ENCODE results near the gene SPINK5.

The SPINK5 gene

GRCh38 chr5:148094336-148094735, 30.6 kb downstream of the SPINK5 start:
- DNase-seq (ENCODE audit: low read depth in 2 of 2) = no peak

GRCh38 chr5:148104226-148104625, 40.4 kb downstream of the SPINK5 start:
- DNase-seq (ENCODE audit: low read depth in 2 of 2) = no peak

DNA sequence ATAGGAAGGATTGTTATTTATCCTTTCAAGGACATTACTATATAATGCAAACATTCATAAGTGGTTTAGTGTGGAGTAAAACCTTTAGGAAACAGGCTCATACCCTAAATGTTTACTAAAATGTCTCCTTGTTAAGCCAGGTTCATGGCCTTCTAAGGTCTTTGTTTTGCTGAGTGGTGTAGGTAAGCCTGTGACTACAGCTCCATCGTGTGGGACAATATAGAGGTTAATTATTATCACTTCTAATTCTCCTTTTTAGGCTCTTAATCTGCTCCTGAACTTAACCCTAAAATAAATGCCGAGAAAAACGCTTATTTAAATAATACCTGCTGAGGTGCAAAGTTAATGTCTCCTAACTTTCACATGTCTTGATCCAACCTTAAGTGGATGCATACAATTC, 43.8 kb downstream of the SPINK5 start:
- no peak for DNase-seq (ENCODE audit: low read depth in 2 of 2)

GRCh38 chr5:148113243-148113642, 49.5 kb downstream of the SPINK5 start:
- DNase-seq (ENCODE audit: low read depth in 2 of 2) = no peak

- no peak for DNase-seq (ENCODE audit: low read depth in 2 of 2)
Measured at GRCh38 chr5:148120317-148120716, 56.5 kb downstream of the SPINK5 start.

GRCh38 chr5:148125641-148126040, 61.9 kb downstream of the SPINK5 start:
- DNase-seq (ENCODE audit: low read depth in 2 of 2) = no peak

DNA sequence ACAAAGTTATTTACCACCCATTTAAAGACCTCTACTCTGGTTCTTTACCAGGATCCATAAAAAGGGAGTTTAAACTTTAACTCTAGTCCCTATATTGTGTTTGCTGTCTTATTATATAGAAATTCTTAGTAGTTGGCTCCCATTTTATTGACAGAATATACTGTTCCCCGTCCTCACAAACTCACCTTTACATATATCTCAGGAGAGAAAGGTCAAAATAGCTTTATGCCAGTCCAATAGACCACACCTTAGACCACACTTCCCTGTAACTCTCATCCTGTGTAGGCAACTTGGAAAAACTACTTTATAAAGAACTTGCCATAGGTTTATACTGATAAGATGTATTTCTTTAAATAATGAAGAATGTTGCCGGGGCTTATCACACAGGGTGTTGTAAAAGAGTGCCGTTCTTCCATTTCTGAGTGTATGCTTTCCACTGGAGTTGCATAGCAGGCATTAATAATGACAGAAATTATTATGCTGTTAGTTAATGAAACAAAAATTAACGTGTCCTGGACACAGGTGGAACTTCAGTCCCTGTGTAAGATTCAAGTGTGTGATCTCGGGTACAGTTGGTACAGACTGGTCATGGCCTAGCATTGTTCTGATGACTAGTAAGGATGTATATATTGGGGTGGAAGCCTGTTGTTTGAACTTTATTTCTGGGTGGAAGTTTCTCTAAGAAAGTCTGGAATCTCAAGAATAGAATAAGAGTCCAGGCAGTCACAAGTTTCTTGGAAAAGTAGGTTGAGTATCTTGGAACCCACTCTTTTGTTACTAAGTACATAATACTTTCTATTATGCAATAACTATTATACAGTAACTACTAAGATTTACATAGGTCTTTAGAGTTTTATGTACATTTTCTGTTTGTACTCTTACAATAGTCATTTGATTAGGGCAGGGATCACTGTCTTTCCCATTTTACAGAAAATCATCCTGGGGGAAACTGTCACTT, 71.6 kb downstream of the SPINK5 start:
- no peak for DNase-seq (ENCODE audit: low read depth in 2 of 2)

GRCh38 chr5:148140846-148141245, 77.1 kb downstream of the SPINK5 start:
- DNase-seq (ENCODE audit: low read depth in 2 of 2) = no peak

- DNase-seq (ENCODE audit: low read depth in 2 of 2) = no peak
Measured at GRCh38 chr5:148141645-148142044, 77.9 kb downstream of the SPINK5 start.

- DNase-seq (ENCODE audit: low read depth in 2 of 2) = no peak
Measured at GRCh38 chr5:148145916-148146315, 82.1 kb downstream of the SPINK5 start.

- no peak for DNase-seq (ENCODE audit: low read depth in 2 of 2)
Measured at GRCh38 chr5:148146487-148146886, 82.7 kb downstream of the SPINK5 start.

DNA sequence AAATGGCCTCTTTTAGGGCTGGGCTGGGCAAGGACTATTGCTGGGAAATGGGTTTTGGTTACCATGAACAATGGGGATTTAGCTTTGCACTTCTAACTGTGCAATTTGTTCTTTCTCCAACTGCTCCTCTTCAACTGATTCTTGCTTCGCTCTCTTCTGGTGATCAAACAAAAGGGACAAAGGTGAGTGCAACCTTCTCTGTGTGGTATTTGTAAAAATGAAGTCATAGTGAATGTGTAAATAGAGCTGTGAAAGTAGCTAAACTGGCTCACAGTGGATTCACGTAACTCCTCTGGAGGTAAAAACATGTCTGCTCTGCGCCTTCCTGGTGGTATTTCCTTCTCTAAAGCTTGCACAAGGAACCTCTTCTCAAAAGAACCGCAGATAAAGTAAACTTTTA, 83.6 kb downstream of the SPINK5 start:
- DNase-seq (ENCODE audit: low read depth in 2 of 2) = no peak

DNA sequence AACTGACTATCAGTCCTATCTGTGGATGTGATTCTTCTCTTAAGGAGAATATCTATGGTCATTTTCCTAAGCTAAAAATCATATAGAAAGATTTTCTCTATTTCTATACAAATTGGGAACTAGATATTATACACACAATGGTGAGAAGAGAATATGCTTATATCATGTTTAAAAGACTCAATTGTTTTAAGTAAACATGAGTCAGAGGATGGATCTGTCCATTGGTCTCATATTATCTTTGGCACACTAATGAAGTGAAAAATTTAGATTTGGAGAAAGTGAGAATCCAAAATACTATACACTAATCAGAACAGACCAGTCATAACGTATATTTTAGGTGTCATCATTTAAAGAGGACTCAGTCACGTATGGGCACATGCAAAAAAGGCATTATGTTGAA, 88.1 kb downstream of the SPINK5 start:
- no peak for DNase-seq (ENCODE audit: low read depth in 2 of 2)

DNA sequence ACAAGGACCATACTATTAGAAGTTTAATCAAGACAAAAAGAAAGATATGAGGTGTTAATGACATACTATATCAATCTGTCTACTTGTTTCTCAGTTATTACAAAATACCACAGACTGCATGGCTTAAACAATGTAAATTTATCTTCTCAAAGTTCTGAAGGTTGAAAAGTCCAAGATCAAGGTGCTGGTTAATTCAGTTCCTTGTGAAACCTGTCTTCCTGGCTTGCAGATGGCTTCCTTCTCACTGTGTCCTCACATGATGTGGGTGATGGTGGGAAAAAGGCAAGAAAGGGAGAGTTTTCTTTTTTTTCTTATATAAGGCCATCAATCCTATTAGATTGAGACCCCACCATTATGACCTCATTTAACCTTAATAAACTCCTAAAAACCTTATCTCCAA, 89.0 kb downstream of the SPINK5 start:
- DNase-seq (ENCODE audit: low read depth in 2 of 2) = no peak

DNA sequence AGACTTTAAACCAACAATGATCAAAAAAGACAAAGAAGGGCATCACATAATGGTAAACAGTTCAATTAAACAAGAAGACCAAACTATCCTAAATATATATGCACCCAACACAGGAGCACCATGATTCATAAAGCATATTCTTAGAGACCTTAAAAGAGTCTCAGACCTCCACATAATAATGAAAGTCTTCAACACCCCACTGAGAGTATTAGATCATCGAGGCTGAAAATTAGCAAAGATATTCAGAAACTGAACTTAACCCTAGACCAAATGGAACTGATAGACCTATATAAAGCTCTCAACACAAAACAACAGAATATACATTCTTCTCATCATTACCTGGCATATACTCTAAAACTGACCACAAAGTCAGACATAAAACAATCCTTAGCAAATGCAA, 92.8 kb downstream of the SPINK5 start:
- no peak for DNase-seq (ENCODE audit: low read depth in 2 of 2)

DNA sequence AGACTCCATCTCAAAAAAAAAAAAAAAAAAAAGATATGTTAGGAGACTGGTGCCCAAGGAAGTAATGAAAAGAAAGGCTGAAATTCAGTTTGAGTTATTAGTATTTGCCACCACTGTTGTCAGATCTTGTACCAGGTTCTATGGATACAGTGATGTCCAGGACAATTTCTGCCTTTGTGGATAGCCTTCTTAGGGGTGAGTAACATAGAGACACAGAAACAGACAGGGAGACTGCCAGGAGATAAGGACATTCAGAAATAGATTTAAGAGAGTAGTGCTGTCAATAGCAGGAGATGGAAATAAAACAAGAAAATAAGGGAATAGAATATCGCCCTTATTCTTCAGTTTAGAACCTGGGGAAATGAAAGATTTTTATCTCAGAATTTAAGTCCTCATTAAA, 98.3 kb downstream of the SPINK5 start:
- no peak for DNase-seq (ENCODE audit: low read depth in 2 of 2)

DNA sequence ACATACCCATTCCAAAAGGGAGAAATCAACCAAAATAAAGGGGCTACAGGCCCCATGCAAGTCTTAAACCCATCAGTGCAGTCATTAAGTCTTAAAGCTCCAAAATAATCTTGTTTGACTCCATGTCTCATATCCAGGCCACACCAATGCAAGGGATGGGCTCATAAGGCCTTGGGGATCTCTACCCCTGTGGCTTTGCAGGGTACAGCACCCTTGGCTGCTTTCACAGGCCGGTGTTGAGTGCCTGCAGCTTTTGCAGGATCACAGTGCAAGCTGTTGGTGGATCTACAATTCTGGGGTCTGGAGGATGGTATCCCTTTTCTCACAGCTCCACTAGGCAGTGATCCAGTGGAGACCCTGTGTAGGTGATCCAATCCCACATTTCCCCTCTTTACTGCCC, 99.6 kb downstream of the SPINK5 start:
- no peak for DNase-seq (ENCODE audit: low read depth in 2 of 2)

DNA sequence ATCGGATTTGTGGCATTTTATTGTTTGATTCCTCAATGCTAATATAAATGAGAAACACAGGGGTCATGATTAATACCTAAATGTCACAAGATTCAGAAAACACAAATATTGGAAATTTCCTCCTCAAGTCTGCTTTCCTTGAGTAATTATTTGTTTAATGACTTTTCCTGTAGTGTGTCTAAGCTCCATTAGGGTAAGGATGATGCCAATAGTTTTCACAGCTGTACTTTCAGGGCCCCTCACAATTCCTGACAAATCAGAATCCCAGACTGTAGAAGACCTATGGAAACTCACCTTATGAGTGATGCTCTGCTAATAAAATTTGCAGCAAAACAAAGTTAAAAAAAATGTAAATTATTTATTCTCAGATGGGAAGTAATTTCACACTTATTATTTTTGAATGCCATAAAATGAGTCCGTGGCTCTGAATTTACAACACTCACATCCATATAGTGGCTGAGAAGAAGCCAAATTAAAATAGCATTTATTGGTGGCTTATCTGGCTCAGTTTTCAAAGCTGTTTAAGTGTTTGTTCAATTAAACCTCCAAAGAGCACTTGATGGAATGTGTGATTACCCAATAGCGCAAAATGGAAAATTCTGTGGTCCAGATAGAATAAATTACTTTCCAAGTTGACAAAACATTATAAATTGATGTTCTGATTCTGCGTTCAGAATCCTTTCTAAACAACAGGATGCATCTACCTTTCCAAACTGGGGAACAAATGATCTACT, 102.9 kb downstream of the SPINK5 start:
- DNase-seq (ENCODE audit: low read depth in 2 of 2) = no peak

DNA sequence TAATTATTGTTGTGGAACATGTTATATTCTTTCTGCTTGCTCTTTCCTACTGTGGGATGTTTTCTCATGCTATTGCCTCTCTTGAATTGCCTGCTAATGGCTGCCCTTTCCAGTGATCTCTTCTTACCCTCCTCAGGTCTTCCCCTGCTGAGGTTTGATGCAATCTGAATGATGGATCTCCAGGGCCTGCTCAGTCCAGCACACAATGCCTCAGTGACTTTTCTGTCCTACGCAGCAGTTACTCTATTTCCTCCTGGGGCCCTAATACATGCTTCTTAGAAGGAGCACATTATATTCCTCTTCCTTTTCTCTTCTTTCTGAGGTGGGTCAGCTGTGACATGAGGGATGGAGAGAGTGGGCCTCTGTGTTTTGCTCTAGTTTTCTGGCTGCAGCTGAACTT, 104.5 kb downstream of the SPINK5 start, which contains the start of gene SPINK14:
Gene SPINK14 (plus strand): TSS at position 301 of the 400 bp plus-strand sequence. CDS start 1,187 bp downstream, outside the sequence.
- DNase-seq (ENCODE audit: low read depth in 2 of 2) = no peak

- no peak for DNase-seq (ENCODE audit: low read depth in 2 of 2)
Measured at GRCh38 chr5:148172377-148172776, 108.6 kb downstream of the SPINK5 start.

GRCh38 chr5:148176480-148176879, 112.7 kb downstream of the SPINK5 start:
- DNase-seq (ENCODE audit: low read depth in 2 of 2) = no peak

- DNase-seq (ENCODE audit: low read depth in 2 of 2) = no peak
Measured at GRCh38 chr5:148177207-148177606, 113.4 kb downstream of the SPINK5 start.
